NCI-H128 (cell line): ENCODE results near the gene ASTN1.

ENCODE experiments used
- DNase-seq: peaks from one replicate; lab custom pipeline; 2025; ENCODE audit not compliant: unreplicated experiment; lab: John Stamatoyannopoulos, UW

The ASTN1 gene

GRCh38 chr1:176994931-176995596, 169.4 kb downstream of the ASTN1 start:
- no peak for DNase-seq

- no peak for DNase-seq
Observed at GRCh38 chr1:176993587-176993986, 170.9 kb downstream of the ASTN1 start.

- DNase-seq: no peak
Observed at GRCh38 chr1:176989754-176990153, 174.8 kb downstream of the ASTN1 start.

- no peak for DNase-seq
Observed at GRCh38 chr1:176989023-176989422, 175.5 kb downstream of the ASTN1 start.

DNA sequence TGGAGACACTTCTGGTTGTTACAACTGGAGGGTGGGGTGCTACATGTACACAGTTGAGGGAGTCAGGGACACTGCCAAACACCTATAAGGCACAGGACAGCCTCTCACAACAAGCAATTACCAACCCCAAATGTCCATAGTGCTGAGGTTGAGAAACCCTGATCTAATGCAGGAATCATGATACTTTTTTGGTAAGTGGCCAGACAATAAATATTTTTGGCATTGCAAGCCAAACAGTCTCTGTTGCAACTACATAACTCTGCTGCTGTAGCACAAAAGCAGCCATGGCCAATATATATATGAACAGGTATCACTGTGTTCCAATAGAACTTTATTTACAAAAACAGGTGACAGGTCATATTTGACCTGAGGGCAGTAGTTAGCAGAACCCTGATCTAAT, 177.5 kb downstream of the ASTN1 start:
- DNase-seq: no peak

- no peak for DNase-seq
Observed at GRCh38 chr1:176983731-176984130, 180.8 kb downstream of the ASTN1 start.

GRCh38 chr1:176976771-176977170, 187.7 kb downstream of the ASTN1 start:
- no peak for DNase-seq

DNA sequence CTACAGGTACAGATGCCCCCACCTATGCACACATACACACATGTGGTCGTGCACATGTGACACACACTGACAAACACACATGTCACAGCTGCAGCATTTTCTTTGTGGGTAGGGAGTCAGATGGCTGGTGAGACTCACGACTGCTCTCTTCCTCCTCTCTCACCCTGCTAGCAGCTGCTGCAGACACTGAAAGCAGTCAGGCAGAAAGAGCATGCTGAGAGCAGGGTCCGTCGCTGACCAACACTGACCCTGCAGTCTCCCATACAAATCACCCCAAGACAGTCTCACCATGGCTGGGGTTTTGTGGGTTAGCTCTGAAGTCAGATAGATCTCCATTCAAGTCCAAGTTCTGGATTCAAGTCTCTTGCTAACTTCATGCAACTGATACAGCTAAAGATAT, 188.3 kb downstream of the ASTN1 start:
- DNase-seq: no peak

- no peak for DNase-seq
Observed at GRCh38 chr1:176964687-176965086, 199.8 kb downstream of the ASTN1 start.

DNA sequence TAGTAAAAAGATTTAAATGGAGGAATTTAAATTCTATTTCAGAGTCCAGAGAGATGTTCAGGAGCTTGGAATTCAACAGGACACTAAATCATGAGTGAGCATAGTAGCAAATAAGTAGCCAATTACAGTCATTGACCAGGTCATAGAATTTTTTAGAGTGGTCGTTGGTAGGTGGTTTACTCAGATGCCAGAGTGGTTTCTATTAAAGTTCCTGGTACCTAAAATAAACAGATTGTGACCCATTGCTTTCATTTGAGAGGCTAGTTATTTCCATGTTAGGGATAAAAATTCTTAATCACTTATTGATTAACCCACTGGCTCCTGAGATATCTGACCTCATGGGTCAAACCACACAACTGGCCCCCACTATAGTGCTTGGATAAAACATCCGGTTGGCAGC, 201.3 kb downstream of the ASTN1 start:
- DNase-seq: no peak

- DNase-seq: no peak
Observed at GRCh38 chr1:176961678-176962077, 202.8 kb downstream of the ASTN1 start.

DNA sequence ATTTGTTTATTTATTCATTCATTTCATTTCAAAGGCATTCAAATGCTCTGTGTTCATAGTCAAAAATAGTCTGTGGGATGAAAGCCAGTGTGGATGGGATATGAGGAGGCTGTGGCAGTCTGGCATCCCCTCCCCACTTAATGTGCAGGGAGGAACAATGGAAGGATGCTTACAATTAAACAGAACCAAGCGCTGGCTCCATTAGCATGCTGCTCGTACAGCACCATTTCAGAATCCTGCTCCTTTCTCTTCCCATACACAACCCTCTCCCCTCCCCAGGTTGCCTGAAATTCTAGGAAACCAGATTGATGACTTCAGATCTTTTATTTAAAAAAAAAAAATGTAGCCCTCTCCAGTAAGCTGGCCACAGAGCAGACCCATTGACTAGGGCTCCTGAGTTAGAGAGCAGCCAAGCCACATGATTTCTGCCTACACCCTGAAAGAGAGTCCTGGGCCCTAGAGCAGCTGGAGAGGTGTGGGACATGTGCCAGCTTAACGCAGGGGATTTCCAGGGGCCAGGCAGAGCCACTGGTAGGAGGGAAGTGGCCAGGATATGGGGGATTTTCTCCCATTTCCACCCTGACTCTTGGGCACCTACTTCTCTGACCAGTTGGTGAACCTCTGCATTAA, 205.2 kb downstream of the ASTN1 start:
- DNase-seq: no peak

- DNase-seq: no peak
Observed at GRCh38 chr1:176957603-176958002, 206.9 kb downstream of the ASTN1 start.

GRCh38 chr1:176954242-176954641, 210.3 kb downstream of the ASTN1 start:
- no peak for DNase-seq

GRCh38 chr1:176950736-176951324, 213.7 kb downstream of the ASTN1 start:
- no peak for DNase-seq

DNA sequence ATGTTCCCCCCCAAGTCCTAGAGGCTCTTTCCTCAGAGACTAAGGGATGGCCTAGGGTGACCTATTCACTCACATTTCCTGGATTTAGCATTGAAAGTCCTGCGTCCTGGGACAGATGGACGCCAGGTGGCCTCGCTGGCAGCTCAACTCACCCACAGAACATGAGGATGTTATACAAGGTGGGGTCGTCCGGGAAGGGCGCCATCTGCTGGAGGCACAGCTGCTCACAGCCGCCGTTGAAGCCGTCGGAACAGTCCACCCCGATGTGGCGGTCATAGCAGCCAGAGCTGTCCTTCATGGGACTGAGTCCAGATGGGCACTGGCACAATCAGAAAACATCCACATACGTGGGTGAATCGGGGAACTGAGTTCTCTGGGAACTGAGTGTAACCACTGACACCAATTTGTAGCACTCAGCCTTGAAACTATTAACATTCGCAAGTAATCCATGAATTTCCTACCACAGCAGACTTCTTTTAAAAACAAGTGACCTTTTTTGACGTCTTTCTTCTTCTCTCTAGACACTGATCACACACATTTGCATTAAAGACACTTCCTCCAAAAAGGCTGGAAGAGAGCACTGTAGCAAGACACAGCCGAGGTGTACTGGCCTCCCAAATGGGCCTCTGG, 215.4 kb downstream of the ASTN1 start:
- DNase-seq: no peak

- DNase-seq: no peak
Observed at GRCh38 chr1:176944606-176945005, 219.9 kb downstream of the ASTN1 start.

- no peak for DNase-seq
Observed at GRCh38 chr1:176943783-176944182, 220.7 kb downstream of the ASTN1 start.

DNA sequence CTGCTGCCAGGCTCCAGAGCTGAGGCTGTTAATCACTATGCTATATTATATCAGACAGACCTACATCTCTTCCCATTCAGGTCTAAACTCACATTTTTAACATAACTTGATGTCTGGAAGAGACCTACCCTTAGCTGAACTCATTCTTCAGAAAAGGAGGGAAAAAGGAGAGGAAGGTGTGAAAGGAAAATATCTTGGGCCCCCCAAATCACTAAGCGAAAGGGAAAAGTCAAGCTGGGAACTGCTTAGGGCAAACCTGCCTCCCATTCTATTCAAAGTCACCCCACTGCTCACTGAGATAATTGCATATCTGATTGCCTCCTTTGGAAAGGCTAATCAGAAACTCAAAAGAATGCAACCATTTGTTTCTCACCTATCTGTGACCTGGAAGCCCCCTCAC, 222.2 kb downstream of the ASTN1 start:
- DNase-seq: no peak

GRCh38 chr1:176939993-176940392, 224.5 kb downstream of the ASTN1 start:
- no peak for DNase-seq

GRCh38 chr1:176938375-176938774, 226.1 kb downstream of the ASTN1 start:
- DNase-seq: no peak

DNA sequence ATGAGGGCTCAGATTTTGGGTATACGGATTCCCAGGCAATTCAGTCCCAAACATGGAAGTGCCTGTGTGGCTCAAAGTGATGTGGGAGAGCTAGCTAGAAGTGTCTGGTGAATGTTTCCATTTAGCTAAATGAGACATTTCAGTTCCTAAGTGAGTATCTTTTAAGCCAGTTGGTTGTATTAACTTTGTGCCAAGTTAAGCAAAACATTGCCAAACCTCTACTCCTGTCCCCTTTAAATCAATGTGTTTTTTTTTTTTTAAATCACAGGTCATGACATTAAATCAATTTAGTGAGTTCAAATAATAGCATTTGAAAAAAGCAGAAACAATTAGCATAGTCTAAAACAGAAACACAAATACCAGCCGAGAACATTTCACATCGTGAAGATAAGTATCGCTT, 230.1 kb downstream of the ASTN1 start:
- DNase-seq: no peak
